Prostate gland (tissue), 2 donors: Measurements from ENCODE around the gene MT3.

Source experiments
- POLR2A ChIP-seq: fragments of 450-650 bp; IDR thresholded peaks from one replicate; pipeline ENCODE4 v1.6.1; 2016; ENCODE audit warnings: antibody characterized with exemption, mild to moderate bottlenecking
- POLR2AphosphoS5 ChIP-seq: sonication (generic); formaldehyde crosslinking; IDR thresholded peaks from one replicate; pipeline ENCODE4 v1.6.1; 2017; ENCODE audit warnings: antibody characterized with exemption
- TF ChIP-seq, protein P1 (sequence below), 4 experiments: fragments of 200-600 bp in 2 of 4; fragments of 450-650 bp in 2 of 4; sonication (generic) in 2 of 4; IDR thresholded peaks; 1 replicate in 3 of 4; 2 replicates in 1 of 4; pipeline ENCODE4 v1.5.1; 2016 to 2019; ENCODE audit warnings: antibody characterized with exemption in 4 of 4, mild to moderate bottlenecking in 2 of 4, moderate library complexity in 2 of 4

DNA sequence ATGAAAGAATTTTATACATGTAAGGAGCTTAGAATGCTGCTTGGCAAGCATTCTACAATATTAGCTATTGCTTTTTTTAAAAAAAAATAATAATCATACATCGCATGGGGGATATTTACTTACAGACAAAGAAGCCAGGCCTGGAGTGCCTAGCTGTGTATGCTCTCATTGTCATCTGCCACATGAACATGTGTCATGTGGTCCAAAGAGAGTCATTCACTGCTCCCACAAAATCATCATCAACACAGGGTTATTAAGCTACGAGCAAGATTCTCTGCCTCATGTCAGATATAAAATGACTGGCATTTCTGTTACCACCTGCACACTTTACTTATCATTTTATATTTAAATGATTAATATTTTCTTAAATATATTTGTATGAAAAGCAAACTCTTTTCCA lies 34.3 kb downstream of the MT3 start:
- TF ChIP-seq POLR2A (no peak), POLR2AphosphoS5 (no peak)
- TF ChIP-seq, protein P1, sequence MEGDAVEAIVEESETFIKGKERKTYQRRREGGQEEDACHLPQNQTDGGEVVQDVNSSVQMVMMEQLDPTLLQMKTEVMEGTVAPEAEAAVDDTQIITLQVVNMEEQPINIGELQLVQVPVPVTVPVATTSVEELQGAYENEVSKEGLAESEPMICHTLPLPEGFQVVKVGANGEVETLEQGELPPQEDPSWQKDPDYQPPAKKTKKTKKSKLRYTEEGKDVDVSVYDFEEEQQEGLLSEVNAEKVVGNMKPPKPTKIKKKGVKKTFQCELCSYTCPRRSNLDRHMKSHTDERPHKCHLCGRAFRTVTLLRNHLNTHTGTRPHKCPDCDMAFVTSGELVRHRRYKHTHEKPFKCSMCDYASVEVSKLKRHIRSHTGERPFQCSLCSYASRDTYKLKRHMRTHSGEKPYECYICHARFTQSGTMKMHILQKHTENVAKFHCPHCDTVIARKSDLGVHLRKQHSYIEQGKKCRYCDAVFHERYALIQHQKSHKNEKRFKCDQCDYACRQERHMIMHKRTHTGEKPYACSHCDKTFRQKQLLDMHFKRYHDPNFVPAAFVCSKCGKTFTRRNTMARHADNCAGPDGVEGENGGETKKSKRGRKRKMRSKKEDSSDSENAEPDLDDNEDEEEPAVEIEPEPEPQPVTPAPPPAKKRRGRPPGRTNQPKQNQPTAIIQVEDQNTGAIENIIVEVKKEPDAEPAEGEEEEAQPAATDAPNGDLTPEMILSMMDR (IDR thresholded peaks at IDR 0.05), result no peak
